H9 (cell line): ENCODE data around the gene PID1. TPM values are rescaled to one million over a fixed set of nuclear protein-coding genes. Genes with fewer than 3 reads are reported as not detected.

Experiments
- DNase-seq: peaks from one replicate; pipeline ENCODE4 v3.0.0-alpha.2; 2017
- H2AFZ ChIP-seq: one replicate; pipeline ENCODE4 v1.6.1; 2013; ENCODE audit warnings: mild to moderate bottlenecking, low read length, control low read depth, moderate library complexity
- H2AK5ac ChIP-seq: 2 replicates; pipeline ENCODE4 v1.6.1; 2013; ENCODE audit warnings: low read length, control low read depth, mixed read lengths; ENCODE audit not compliant: insufficient read length
- H2BK120ac ChIP-seq: one replicate; pipeline ENCODE4 v1.6.1; 2013; ENCODE audit warnings: low read depth, mild to moderate bottlenecking, low read length, control low read depth, inconsistent platforms; ENCODE audit not compliant: poor library complexity, severe bottlenecking
- H2BK12ac ChIP-seq: 2 replicates; pipeline ENCODE4 v1.6.1; 2013; ENCODE audit warnings: low read length, control low read depth, mixed read lengths, low read depth; ENCODE audit not compliant: insufficient read length
- H2BK15ac ChIP-seq: 2 replicates; pipeline ENCODE4 v1.6.1; 2013; ENCODE audit warnings: low read depth, low read length, control low read depth
- H2BK20ac ChIP-seq: one replicate; pipeline ENCODE4 v1.6.1; 2013; ENCODE audit warnings: low read depth, mild to moderate bottlenecking, low read length, control low read depth, inconsistent platforms; ENCODE audit not compliant: poor library complexity, severe bottlenecking
- H2BK5ac ChIP-seq: 2 replicates; pipeline ENCODE4 v1.6.1; 2013; ENCODE audit warnings: low read length, control low read depth, mixed read lengths; ENCODE audit not compliant: insufficient read length
- H3K14ac ChIP-seq: 2 replicates; pipeline ENCODE4 v1.6.1; 2013; ENCODE audit warnings: low read length, control low read depth; ENCODE audit not compliant: insufficient read depth
- H3K18ac ChIP-seq: 2 replicates; pipeline ENCODE4 v1.6.1; 2013; ENCODE audit warnings: low read depth, mild to moderate bottlenecking, mixed read lengths, low read length, control low read depth; ENCODE audit not compliant: insufficient read length
- H3K23ac ChIP-seq: 2 replicates; pipeline ENCODE4 v1.6.1; 2013; ENCODE audit warnings: low read length, control low read depth, mixed read lengths, low read depth; ENCODE audit not compliant: insufficient read length
- H3K23me2 ChIP-seq: 2 replicates; pipeline ENCODE4 v1.6.1; 2013; ENCODE audit warnings: low read depth, mild to moderate bottlenecking, mixed read lengths, low read length, control low read depth; ENCODE audit not compliant: insufficient read length, poor library complexity, severe bottlenecking
- H3K27ac ChIP-seq: 2 replicates; pipeline ENCODE4 v1.5.1; 2013; ENCODE audit warnings: low read length, control low read depth, mixed read lengths, low read depth; ENCODE audit not compliant: insufficient read length
- H3K27me3 ChIP-seq: 2 replicates; pipeline ENCODE4 v1.6.1; 2013; ENCODE audit warnings: low read length, control low read depth, inconsistent platforms; ENCODE audit not compliant: insufficient read depth
- H3K4ac ChIP-seq: 2 replicates; pipeline ENCODE4 v1.6.1; 2013; ENCODE audit warnings: low read depth, mild to moderate bottlenecking, control low read depth, inconsistent platforms, low read length, moderate library complexity
- H3K4me1 ChIP-seq: 2 replicates; pipeline ENCODE4 v1.6.1; 2013; ENCODE audit warnings: low read length, control low read depth, inconsistent platforms; ENCODE audit not compliant: insufficient read depth
- H3K4me2 ChIP-seq: 2 replicates; pipeline ENCODE4 v1.6.1; 2013; ENCODE audit warnings: low read length, control low read depth, mixed read lengths; ENCODE audit not compliant: insufficient read length, insufficient read depth
- H3K56ac ChIP-seq: 2 replicates; pipeline ENCODE4 v1.6.1; 2013; ENCODE audit warnings: low read depth, mild to moderate bottlenecking, mixed read lengths, low read length, control low read depth; ENCODE audit not compliant: insufficient read length
- H3K79me1 ChIP-seq: 2 replicates; pipeline ENCODE4 v1.6.1; 2013; ENCODE audit warnings: low read depth, mild to moderate bottlenecking, moderate library complexity, low read length, control low read depth, inconsistent platforms; ENCODE audit not compliant: insufficient read depth, poor library complexity, severe bottlenecking
- H3K79me2 ChIP-seq: 2 replicates; pipeline ENCODE4 v1.6.1; 2013; ENCODE audit warnings: low read length, control low read depth, inconsistent platforms; ENCODE audit not compliant: insufficient read depth
- H3K9ac ChIP-seq: 2 replicates; pipeline ENCODE4 v1.6.1; 2013; ENCODE audit warnings: low read length, control low read depth, mixed read lengths; ENCODE audit not compliant: insufficient read length; ENCODE audit errors: extremely low read depth
- H3K9me3 ChIP-seq: one replicate; pipeline ENCODE4 v1.6.1; 2013; ENCODE audit warnings: low read depth, low read length, inconsistent platforms; ENCODE audit not compliant: control insufficient read depth
- H3T11ph ChIP-seq: one replicate; pipeline ENCODE4 v1.6.1; 2013; ENCODE audit warnings: mild to moderate bottlenecking, low read length, control low read depth, inconsistent platforms
- H4K20me1 ChIP-seq: one replicate; pipeline ENCODE4 v1.6.1; 2013; ENCODE audit not compliant: control insufficient read depth, insufficient read length, insufficient read depth
- H4K5ac ChIP-seq: 2 replicates; pipeline ENCODE4 v1.6.1; 2013; ENCODE audit warnings: low read depth, mild to moderate bottlenecking, mixed read lengths, low read length, control low read depth; ENCODE audit not compliant: insufficient read length
- H4K8ac ChIP-seq: replicated peaks from 2 replicates; pipeline ENCODE4 v1.6.1; 2013; ENCODE audit warnings: low read length, control low read depth, mixed read lengths, low read depth; ENCODE audit not compliant: insufficient read length
- H4K91ac ChIP-seq: 2 replicates; pipeline ENCODE4 v1.6.1; 2013; ENCODE audit warnings: low read depth, mild to moderate bottlenecking, moderate library complexity, mixed read lengths, low read length, control low read depth; ENCODE audit not compliant: insufficient read length
- H3K27ac Mint-ChIP-seq, 3 experiments: 2 replicates in 2 of 3; 3 replicates in 1 of 3; pipeline ENCODE4 v1.8.0; 2020 to 2021; ENCODE audit warnings: mixed read lengths in 3 of 3, mild to moderate bottlenecking in 1 of 3, moderate library complexity in 1 of 3
- H3K27me3 Mint-ChIP-seq: 2 replicates; pipeline ENCODE4 v1.8.0; 2021; ENCODE audit warnings: low read depth, mild to moderate bottlenecking, moderate library complexity, mixed read lengths
- H3K36me3 Mint-ChIP-seq, 3 experiments: 2 replicates in 2 of 3; 3 replicates in 1 of 3; pipeline ENCODE4 v1.8.0; 2020 to 2021; ENCODE audit warnings: low read depth in 3 of 3, mixed read lengths in 3 of 3; ENCODE audit not compliant: insufficient read depth in 1 of 3
- H3K4me1 Mint-ChIP-seq, 2 experiments: 2 replicates each; pipeline ENCODE4 v1.8.0; 2020; ENCODE audit warnings: mixed read lengths in 2 of 2
- H3K4me3 Mint-ChIP-seq, 2 experiments: 2 replicates in 1 of 2; 3 replicates in 1 of 2; pipeline ENCODE4 v1.8.0; 2020 to 2021; ENCODE audit warnings: mild to moderate bottlenecking in 2 of 2, mixed read lengths in 2 of 2, moderate library complexity in 1 of 2
- H3K9me3 Mint-ChIP-seq, 2 experiments: 2 replicates in 1 of 2; 3 replicates in 1 of 2; pipeline ENCODE4 v1.8.0; 2020; ENCODE audit warnings: mild to moderate bottlenecking in 2 of 2, mixed read lengths in 2 of 2, moderate library complexity in 1 of 2
- CTCF ChIP-seq: fragments of 200-600 bp; sonication (generic); conservative IDR thresholded peaks from 3 replicates; pipeline ENCODE4 v1.8.0; 2021; ENCODE audit warnings: antibody characterized with exemption, mild to moderate bottlenecking
- WGBS: extraction: QIAGEN DNeasy Blood & Tissue Kit; methylation state at CpG from one replicate; pipeline ENCODE4 v1.1.7; 2013; ENCODE audit warnings: missing lambda C conversion rate, low lambda C conversion rate, mixed read lengths; ENCODE audit not compliant: insufficient read length; ENCODE audit errors: extremely low coverage; 5-methylcytosine and 5-hydroxymethylcytosine counted together
- total RNA-seq: library from RNA; stranded (reverse); gene quantifications from 2 replicates; pipeline ENCODE4 v1.2.1, GENCODE V29; 2021

Gene PID1
- total RNA-seq, 1 experiment from 2014 or later, result 1.4 TPM

- Histone ChIP-seq H2BK120ac (no peak overlapping the region), H3K27me3 (no peaks in the 10 kb centered on the region; the same call in none of the 2 replicates), H4K91ac (no peak overlapping the region), H4K8ac (no peak overlapping the region), H2BK15ac (no peak overlapping the region), H3K79me2 (no peaks in the 10 kb centered on the region), H3K79me1 (no peaks in the 10 kb centered on the region), H3K9me3 (no peaks in the 10 kb centered on the region), H4K20me1 (no peaks in the 10 kb centered on the region), H3K23ac (no peak overlapping the region), H2BK5ac (no peak overlapping the region), H3K14ac (no peak overlapping the region), H3K4me2 (no peak overlapping the region), H3K56ac (no peak overlapping the region), H2AK5ac (no peak overlapping the region), H3K4me1 (no peaks in the 10 kb centered on the region), H3K27ac (no peak overlapping the region), H3K18ac (no peak overlapping the region), H3T11ph (no peak overlapping the region), H2BK20ac (no peak overlapping the region), H3K9ac (no peak overlapping the region), H2AFZ (no peak overlapping the region), H4K5ac (no peak overlapping the region), H3K4ac (no peak overlapping the region), H2BK12ac (no peak overlapping the region), H3K23me2 (peaks cover 5% of the 10 kb centered on the region)
- H3K36me3 Mint-ChIP-seq, result no peaks in the 10 kb centered on the region
- no peak; the same call in 1 of the 3 replicates for TF ChIP-seq CTCF
- no peak for DNase-seq
- no peak overlapping the region for H3K4me3 Mint-ChIP-seq
- peaks cover 10 to 16% of the 10 kb centered on the region in 2 experiments for H3K4me1 Mint-ChIP-seq
- no peak overlapping the region for H3K27ac Mint-ChIP-seq
- no CpG with 5 or more reads among the region's 8 CpGs for WGBS
- H3K9me3 Mint-ChIP-seq, result no peaks in the 10 kb centered on the region
- peaks cover 40% of the 10 kb centered on the region for H3K27me3 Mint-ChIP-seq
Observed at GRCh38 chr2:229269146-229269545, 1.9 kb downstream of the PID1 start.
